HepG2 (cell line): Measurements from ENCODE around the gene AAR2. TPM values are rescaled to one million over a fixed set of nuclear protein-coding genes. Genes with fewer than 3 reads are reported as not detected.

ENCODE experiments used
- ATAC-seq: fragments of 200-7000 bp; cut with Tn5 transposase; 3 replicates; pipeline ENCODE4 v1.9.1; 2020; ENCODE audit warnings: mild to moderate bottlenecking, moderate library complexity
- BruUV-seq: library from RNA; stranded (reverse); fragments of 400-500 nt; replicated peaks from 2 replicates; lab custom pipeline; 2021; lab: Mats Ljungman, UMichigan
- CTCF ChIA-PET: fragments of 300-600 bp; formaldehyde crosslinking; extraction: SDS; loops from one replicate; lab custom pipeline; 2021; ENCODE audit warnings: low total read pairs, inconsistent platforms, low intra/inter-chr PET ratio; lab: Yijun Ruan, JAX
- POLR2A ChIA-PET: fragments of 350-600 bp; sonication (Branson Sonifier 250); formaldehyde crosslinking; loops from one replicate; lab custom pipeline; 2020; ENCODE audit warnings: antibody characterized with exemption, inconsistent platforms; lab: Yijun Ruan, JAX
- DNase-seq: peaks from one replicate; pipeline ENCODE4 v3.0.0-alpha.2; 2015; ENCODE audit warnings: low spot score
- FAIRE-seq: peaks from 3 replicates; lab custom pipeline; 2011; peaks lifted over from hg19 to GRCh38; lab: Jason Lieb, UNC
- H2AFZ ChIP-seq: one replicate; pipeline ENCODE4 v1.6.1; 2011; ENCODE audit warnings: low read length, inconsistent platforms
- H3K27ac ChIP-seq: fragments of 300-600 bp; 3 replicates; pipeline ENCODE4 v1.8.0; 2011; ENCODE audit warnings: mixed run types, mild to moderate bottlenecking, mixed read lengths, low read length, inconsistent platforms; ENCODE audit not compliant: insufficient read depth; ENCODE audit errors: extremely low read length
- H3K27me3 ChIP-seq, 2 experiments: fragments of 200-600 bp in 1 of 2; 2 replicates in 1 of 2; 3 replicates in 1 of 2; pipeline versions ENCODE4 v1.6.0 to v1.8.0; 2011; ENCODE audit warnings: low read length in 2 of 2, mild to moderate bottlenecking in 2 of 2, moderate library complexity in 2 of 2, inconsistent platforms in 1 of 2; ENCODE audit not compliant: insufficient read depth in 2 of 2, control insufficient read depth in 1 of 2
- H3K36me3 ChIP-seq, 2 experiments: fragments of 200-600 bp in 1 of 2; replicated peaks in 1 of 2; 2 replicates in 1 of 2; 3 replicates in 1 of 2; pipeline versions ENCODE4 v1.5.1 to v1.8.0; 2011; ENCODE audit warnings: low read length in 2 of 2, inconsistent platforms in 1 of 2; ENCODE audit not compliant: insufficient read depth in 2 of 2, control insufficient read depth in 1 of 2
- H3K4me1 ChIP-seq: 2 replicates; pipeline ENCODE4 v1.5.1; 2012; ENCODE audit warnings: low read length, inconsistent platforms; ENCODE audit not compliant: insufficient read depth
- H3K4me2 ChIP-seq: 2 replicates; pipeline ENCODE4 v1.6.0; 2011; ENCODE audit warnings: low read depth, low read length, inconsistent platforms
- H3K4me3 ChIP-seq, 3 experiments: fragments of 200-600 bp in 1 of 3; sonication (generic), shearing (Covaris generic) in 1 of 3; replicated peaks in 1 of 3; 2 replicates each; pipeline ENCODE4 v1.5.1; 2011 to 2016; ENCODE audit warnings: low read length in 3 of 3, inconsistent platforms in 2 of 3, low read depth in 2 of 3, mild to moderate bottlenecking in 2 of 3, control low read depth in 1 of 3, mixed read lengths in 1 of 3; ENCODE audit not compliant: insufficient read depth in 1 of 3
- H3K79me2 ChIP-seq: one replicate; pipeline ENCODE4 v1.6.1; 2011; ENCODE audit warnings: low read length, inconsistent platforms; ENCODE audit not compliant: insufficient read depth
- H3K9ac ChIP-seq: 2 replicates; pipeline ENCODE4 v1.6.0; 2011; ENCODE audit warnings: mild to moderate bottlenecking, low read depth, low read length, inconsistent platforms; ENCODE audit not compliant: insufficient read depth
- H3K9me3 ChIP-seq: 2 replicates; pipeline ENCODE4 v1.5.1; 2012; ENCODE audit warnings: mild to moderate bottlenecking, low read length
- H4K20me1 ChIP-seq: 2 replicates; pipeline ENCODE4 v1.6.0; 2011; ENCODE audit warnings: inconsistent platforms, mild to moderate bottlenecking, low read length, moderate library complexity; ENCODE audit not compliant: insufficient read depth
- AKAP8 ChIP-seq: sonication (generic); formaldehyde crosslinking; IDR thresholded peaks from 2 replicates; pipeline ENCODE4 v1.5.1; 2020; ENCODE audit warnings: mild to moderate bottlenecking, missing genetic modification reagents
- ARID2 ChIP-seq: sonication (generic); formaldehyde crosslinking; IDR thresholded peaks from 2 replicates; pipeline ENCODE4 v1.8.1; 2022; ENCODE audit warnings: mild to moderate bottlenecking, missing genetic modification reagents, borderline replicate concordance
- FOSL1 ChIP-seq: sonication (generic); formaldehyde crosslinking; IDR thresholded peaks from 2 replicates; pipeline ENCODE4 v1.9.0; 2021; ENCODE audit warnings: missing genetic modification reagents, borderline replicate concordance
- HDAC6 ChIP-seq: fragments of 200-600 bp; sonication (generic); IDR thresholded peaks from 2 replicates; pipeline ENCODE4 v1.7.0; 2017; ENCODE audit warnings: mild to moderate bottlenecking, antibody characterized with exemption, low read length, low read depth
- MIXL1 ChIP-seq: IDR thresholded peaks from 2 replicates; pipeline ENCODE4 v1.6.1; 2016
- NCOA5 ChIP-seq: sonication (generic); formaldehyde crosslinking; IDR thresholded peaks from 2 replicates; pipeline ENCODE4 v1.4.0; 2020; ENCODE audit warnings: missing genetic modification reagents
- PREB ChIP-seq: sonication (generic); formaldehyde crosslinking; IDR thresholded peaks from 2 replicates; pipeline ENCODE4 v1.4.0; 2020; ENCODE audit warnings: missing genetic modification reagents
- SIN3B ChIP-seq: fragments of 150-350 bp; IDR thresholded peaks from 2 replicates; pipeline ENCODE4 v1.6.1; 2014; ENCODE audit warnings: low read length
- XRCC5 ChIP-seq: fragments of 200-400 bp; formaldehyde crosslinking; optimal IDR thresholded peaks from 2 replicates; pipeline ENCODE3; 2017; ENCODE audit warnings: mild to moderate bottlenecking, low read length
- ZBTB7A ChIP-seq: sonication (generic); formaldehyde crosslinking; IDR thresholded peaks from 2 replicates; pipeline ENCODE4 v1.8.0; 2022; ENCODE audit warnings: mild to moderate bottlenecking, missing genetic modification reagents
- ZMYM3 ChIP-seq: sonication (generic); formaldehyde crosslinking; IDR thresholded peaks from 2 replicates; pipeline ENCODE4 v1.5.1; 2020; ENCODE audit warnings: mild to moderate bottlenecking, missing genetic modification reagents
- ZNF350 ChIP-seq: sonication (generic); formaldehyde crosslinking; IDR thresholded peaks from 2 replicates; pipeline ENCODE4 v1.4.0; 2020; ENCODE audit warnings: mild to moderate bottlenecking, low read depth, missing genetic modification reagents, borderline replicate concordance
- ZNF460 ChIP-seq: sonication (generic); formaldehyde crosslinking; IDR thresholded peaks from 2 replicates; pipeline ENCODE4 v1.5.1; 2020; ENCODE audit warnings: missing genetic modification reagents, mild to moderate bottlenecking, borderline replicate concordance
- ZNF652 ChIP-seq: IDR thresholded peaks from 2 replicates; pipeline ENCODE4 v1.6.1; 2016; ENCODE audit warnings: low read depth, borderline replicate concordance
- ZNF746 ChIP-seq: sonication (generic); formaldehyde crosslinking; IDR thresholded peaks from 2 replicates; pipeline ENCODE4 v1.8.0; 2022; ENCODE audit warnings: mild to moderate bottlenecking, missing genetic modification reagents
- WGBS: methylation state at CpG from one replicate; pipeline ENCODE4 v1.1.6; 2017; ENCODE audit warnings: low lambda C conversion rate; 5-methylcytosine and 5-hydroxymethylcytosine counted together
- in situ Hi-C: cut with HindIII; loops from 2 replicates; pipeline ENCODE4 v1.10.0; 2017; ENCODE audit warnings: low pct_unique_long_range_greater_than_20kb; ENCODE audit not compliant: extremely low pct_ligation_motif_present
- intact Hi-C: fragments of 100-400 bp; cut with micrococcal nuclease; formaldehyde crosslinking; loops from one replicate; pipeline ENCODE4 v1.10.0; 2022; ENCODE audit not compliant: unreplicated experiment
- polyA plus RNA-seq, 8 experiments: library from polyadenylated mRNA; depleted of rRNA in 3 of 8; stranded (reverse) in 7 of 8; unstranded in 1 of 8; fragments of >200 nt; fragmentation: Illumina TruSeq in 4 of 8; extraction: Trizol in 4 of 8; gene quantifications; 2 replicates each; pipeline versions ENCODE4 v1.2.1 to v1.2.3, GENCODE V29; 2011 to 2016; ENCODE audit warnings: low read depth in 4 of 8, missing spikeins in 1 of 8, mixed read lengths in 1 of 8; ENCODE audit not compliant: insufficient read depth in 1 of 8
- total RNA-seq, 5 experiments: library from RNA; depleted of rRNA; stranded (reverse); fragments of >200 nt; fragmentation: Illumina TruSeq; extraction: Trizol; gene quantifications; 2 replicates each; pipeline ENCODE4 v1.2.3, GENCODE V29; 2016; ENCODE audit warnings: low read depth in 1 of 5
- TF ChIP-seq, protein P1 (sequence below): sonication (generic); formaldehyde crosslinking; IDR thresholded peaks from 2 replicates; pipeline ENCODE4 v1.5.0; 2020; ENCODE audit warnings: missing genetic modification reagents
- TF ChIP-seq, protein P2 (sequence below), 2 experiments: sonication (generic) in 1 of 2; formaldehyde crosslinking in 1 of 2; IDR thresholded peaks; 2 replicates each; pipeline versions ENCODE4 v1.4.0 to v1.6.1; 2016 to 2020; ENCODE audit warnings: borderline replicate concordance in 1 of 2, low read depth in 1 of 2, mild to moderate bottlenecking in 1 of 2, missing genetic modification reagents in 1 of 2

Gene AAR2
- total and polyA plus RNA-seq, 2 of the 13 experiments (the other 11 are each of a cell fraction or from before 2014, with no cell fraction given), result 45.2 to 46.2 TPM

- intact Hi-C loops (no loop called here), in situ Hi-C loops (no loop called here)
- H3K79me2 ChIP-seq, result no peaks in the 10 kb centered on the region
- 29% methylated on average over 32 of the region's 96 CpGs for WGBS
- ChIA-PET CTCF (no interaction called here), POLR2A (no interaction called here)
- DNase-seq (no peak), FAIRE-seq (no peak), ATAC-seq (peak; percentile 41)
- no peak within 1 kb of the TSS for H2AFZ ChIP-seq
- no peaks in the 10 kb centered on the region for H3K4me1 ChIP-seq
- no TSS peak for BruUV-seq
- H3K9ac ChIP-seq, result no peak within 1 kb of the TSS
- H3K4me3 ChIP-seq, result peak within 1 kb of the TSS; percentile 6 to 51 (median 15); a peak in 4 of 6 replicates
- H3K36me3 ChIP-seq, result no peaks in the 10 kb centered on the region
- H3K27me3 ChIP-seq, result peaks cover 9 to 60% of the 10 kb centered on the region in 2 experiments
- peak within 1 kb of the TSS; percentile 54 for H3K4me2 ChIP-seq
- H3K27ac ChIP-seq, result no peak within 1 kb of the TSS
- peaks cover 4% of the 10 kb centered on the region; the same call in 1 of the 2 replicates for H4K20me1 ChIP-seq
- no peaks in the 10 kb centered on the region for H3K9me3 ChIP-seq
- TF ChIP-seq SIN3B (no peak), NCOA5 (no peak), ZNF460 (CRISPR knock-in tag) (no peak), XRCC5 (no peak), ZBTB7A (CRISPR knock-in tag) (no peak), AKAP8 (CRISPR knock-in tag) (no peak), ZNF350 (CRISPR knock-in tag) (no peak), FOSL1 (CRISPR knock-in tag) (no peak), PREB (no peak), HDAC6 (no peak), ZMYM3 (peak; percentile 83), ARID2 (CRISPR knock-in tag) (no peak), ZNF746 (CRISPR knock-in tag) (no peak), ZNF652 (CRISPR knock-in tag) (peak; percentile 78), MIXL1 (CRISPR knock-in tag) (no peak)
- TF ChIP-seq, protein P1, sequence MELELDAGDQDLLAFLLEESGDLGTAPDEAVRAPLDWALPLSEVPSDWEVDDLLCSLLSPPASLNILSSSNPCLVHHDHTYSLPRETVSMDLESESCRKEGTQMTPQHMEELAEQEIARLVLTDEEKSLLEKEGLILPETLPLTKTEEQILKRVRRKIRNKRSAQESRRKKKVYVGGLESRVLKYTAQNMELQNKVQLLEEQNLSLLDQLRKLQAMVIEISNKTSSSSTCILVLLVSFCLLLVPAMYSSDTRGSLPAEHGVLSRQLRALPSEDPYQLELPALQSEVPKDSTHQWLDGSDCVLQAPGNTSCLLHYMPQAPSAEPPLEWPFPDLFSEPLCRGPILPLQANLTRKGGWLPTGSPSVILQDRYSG (CRISPR knock-in tag), result no peak
- TF ChIP-seq, protein P2, sequence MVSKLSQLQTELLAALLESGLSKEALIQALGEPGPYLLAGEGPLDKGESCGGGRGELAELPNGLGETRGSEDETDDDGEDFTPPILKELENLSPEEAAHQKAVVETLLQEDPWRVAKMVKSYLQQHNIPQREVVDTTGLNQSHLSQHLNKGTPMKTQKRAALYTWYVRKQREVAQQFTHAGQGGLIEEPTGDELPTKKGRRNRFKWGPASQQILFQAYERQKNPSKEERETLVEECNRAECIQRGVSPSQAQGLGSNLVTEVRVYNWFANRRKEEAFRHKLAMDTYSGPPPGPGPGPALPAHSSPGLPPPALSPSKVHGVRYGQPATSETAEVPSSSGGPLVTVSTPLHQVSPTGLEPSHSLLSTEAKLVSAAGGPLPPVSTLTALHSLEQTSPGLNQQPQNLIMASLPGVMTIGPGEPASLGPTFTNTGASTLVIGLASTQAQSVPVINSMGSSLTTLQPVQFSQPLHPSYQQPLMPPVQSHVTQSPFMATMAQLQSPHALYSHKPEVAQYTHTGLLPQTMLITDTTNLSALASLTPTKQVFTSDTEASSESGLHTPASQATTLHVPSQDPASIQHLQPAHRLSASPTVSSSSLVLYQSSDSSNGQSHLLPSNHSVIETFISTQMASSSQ (IDR thresholded peaks at IDR 0.05; ENCODE audit: low read depth), result no peak
- TF ChIP-seq, protein P2 (CRISPR knock-in tag; IDR thresholded peaks at IDR 0.05; ENCODE audit: borderline replicate concordance), result no peak
These were observed 69.6 kb downstream of the AAR2 start, which contains the start of gene DLGAP4 for GRCh38 chr20:36305602-36306551. Gene DLGAP4 (plus strand): TSS chr20:36306339. CDS start chr20:36431718, 125,379 bp downstream.
